NCI-H1436 (cell line): ENCODE data around the gene CYP4F2.
"Not testable (repeated sequence)": the region's sequence is repeated elsewhere in the genome, so short reads cannot be mapped to it uniquely, and the experiment has no call there.

Experiments
- DNase-seq: peaks from one replicate; lab custom pipeline; 2025; lab: John Stamatoyannopoulos, UW

Gene CYP4F2

GRCh38 chr19:15850385-15850784 lies 47.5 kb downstream of the CYP4F2 start:
- DNase-seq: no peak

GRCh38 chr19:15846923-15847322 lies 51.0 kb downstream of the CYP4F2 start:
- no peak for DNase-seq

- DNase-seq: not testable (repeated sequence)
Measured at GRCh38 chr19:15843894-15844222, 54.0 kb downstream of the CYP4F2 start.

GRCh38 chr19:15843203-15843893 lies 54.5 kb downstream of the CYP4F2 start:
- no peak for DNase-seq

GRCh38 chr19:15841875-15842569 lies 55.9 kb downstream of the CYP4F2 start:
- DNase-seq: no peak

- DNase-seq: no peak
Measured at GRCh38 chr19:15840833-15841232, 57.0 kb downstream of the CYP4F2 start.

- DNase-seq: not testable (repeated sequence)
Measured at GRCh38 chr19:15839888-15840287, 58.0 kb downstream of the CYP4F2 start.

GRCh38 chr19:15838351-15838750 lies 59.5 kb downstream of the CYP4F2 start:
- DNase-seq: no peak

- DNase-seq: no peak
Measured at GRCh38 chr19:15837221-15837731, 60.6 kb downstream of the CYP4F2 start.

- DNase-seq: peak; percentile 78
Measured at GRCh38 chr19:15836330-15837220, 61.3 kb downstream of the CYP4F2 start.

GRCh38 chr19:15835565-15836329 lies 62.1 kb downstream of the CYP4F2 start:
- DNase-seq: not testable (repeated sequence)

- not testable (repeated sequence) for DNase-seq
Measured at GRCh38 chr19:15834232-15834631, 63.6 kb downstream of the CYP4F2 start.

GRCh38 chr19:15831626-15832025 lies 66.2 kb downstream of the CYP4F2 start:
- DNase-seq: no peak

- DNase-seq: no peak
Measured at GRCh38 chr19:15829786-15830185, 68.1 kb downstream of the CYP4F2 start.

GRCh38 chr19:15829306-15829698 lies 68.6 kb downstream of the CYP4F2 start:
- DNase-seq: no peak

- not testable (repeated sequence) for DNase-seq
Measured at GRCh38 chr19:15828611-15829305, 69.1 kb downstream of the CYP4F2 start.

GRCh38 chr19:15828121-15828610 lies 69.7 kb downstream of the CYP4F2 start:
- DNase-seq: no peak
